Urinary bladder (tissue), 4 donors: ENCODE results near the gene CACNA1H. TPM values are rescaled to one million over a fixed set of nuclear protein-coding genes. Genes with fewer than 3 reads are reported as not detected.

Experiments used
- DNase-seq: peaks from one replicate; pipeline ENCODE4 v3.0.0-alpha.2; 2015; ENCODE audit errors: extremely low spot score
- H3K27ac ChIP-seq: one replicate; pipeline ENCODE4 v1.5.1; 2013; ENCODE audit warnings: low read depth, mild to moderate bottlenecking, moderate library complexity
- H3K36me3 ChIP-seq: one replicate; pipeline ENCODE4 v1.6.1; 2013; ENCODE audit warnings: mild to moderate bottlenecking, moderate library complexity; ENCODE audit not compliant: insufficient read depth
- H3K4me1 ChIP-seq: one replicate; pipeline ENCODE4 v1.6.1; 2013; ENCODE audit warnings: mild to moderate bottlenecking, moderate library complexity; ENCODE audit not compliant: insufficient read depth
- H3K4me3 ChIP-seq: one replicate; pipeline ENCODE4 v1.5.1; 2013; ENCODE audit warnings: low read depth, low read length
- WGBS: extraction: QIAGEN DNeasy Blood & Tissue Kit; methylation state at CpG from one replicate; pipeline ENCODE4 v1.1.7; 2013; 5-methylcytosine and 5-hydroxymethylcytosine counted together
- polyA plus RNA-seq: library from polyadenylated mRNA; stranded (reverse); fragments of 200-250 nt; gene quantifications from one replicate; pipeline ENCODE4 v1.2.3, GENCODE V29; 2013
- total RNA-seq: library from RNA; depleted of rRNA; stranded (reverse); fragments of >200 nt; gene quantifications from one replicate; pipeline ENCODE4 v1.2.3, GENCODE V29; 2014
- donor health status: healthy with polysubstance abuse.
- donor health status: healthy.

CACNA1H gene
- total and polyA plus RNA-seq, 2 donors: 10.6 to 151 TPM

GRCh38 chr16:1211451-1212268 is 58.8 kb downstream of the CACNA1H start:
- WGBS: 94% methylated on average over 65 of the region's 65 CpGs
- DNase-seq: no peak
- no peaks in the 10 kb centered on the region for H3K4me1 ChIP-seq
- no peak overlapping the region for H3K4me3 ChIP-seq
- H3K27ac ChIP-seq: no peak overlapping the region
- H3K36me3 ChIP-seq: no peaks in the 10 kb centered on the region

GRCh38 chr16:1212616-1213194 is 59.8 kb downstream of the CACNA1H start:
- 89% methylated on average over 40 of the region's 40 CpGs for WGBS
- no peak overlapping the region for H3K27ac ChIP-seq

GRCh38 chr16:1213231-1213630 is 60.3 kb downstream of the CACNA1H start:
- Histone ChIP-seq H3K27ac (no peak overlapping the region), H3K4me3 (no peak overlapping the region), H3K4me1 (no peaks in the 10 kb centered on the region), H3K36me3 (no peaks in the 10 kb centered on the region)
- 76% methylated on average over 8 of the region's 8 CpGs for WGBS
- DNase-seq: no peak

More at GRCh38 chr16:1212616-1213194, 59.8 kb downstream of the CACNA1H start:
- no peak for DNase-seq
- Histone ChIP-seq H3K36me3 (no peaks in the 10 kb centered on the region), H3K4me1 (no peaks in the 10 kb centered on the region), H3K4me3 (no peak overlapping the region)

GRCh38 chr16:1213796-1214372 is 61.0 kb downstream of the CACNA1H start:
- Histone ChIP-seq H3K36me3 (no peaks in the 10 kb centered on the region), H3K4me3 (no peak overlapping the region), H3K27ac (no peak overlapping the region), H3K4me1 (no peaks in the 10 kb centered on the region)
- DNase-seq: no peak
- 85% methylated on average over 25 of the region's 25 CpGs for WGBS

- Histone ChIP-seq H3K27ac (no peak overlapping the region), H3K4me3 (no peak overlapping the region), H3K4me1 (no peaks in the 10 kb centered on the region), H3K36me3 (no peaks in the 10 kb centered on the region)
- DNase-seq: no peak
- WGBS: 87% methylated on average over 16 of the region's 16 CpGs
Measured at GRCh38 chr16:1214719-1215118, 61.8 kb downstream of the CACNA1H start.

GRCh38 chr16:1215574-1216295 is 62.8 kb downstream of the CACNA1H start:
- Histone ChIP-seq H3K4me3 (no peak overlapping the region), H3K36me3 (no peaks in the 10 kb centered on the region), H3K27ac (no peak overlapping the region), H3K4me1 (no peaks in the 10 kb centered on the region)
- WGBS: 80% methylated on average over 32 of the region's 32 CpGs
- no peak for DNase-seq

GRCh38 chr16:1216296-1216619 is 63.4 kb downstream of the CACNA1H start:
- Histone ChIP-seq H3K4me1 (no peaks in the 10 kb centered on the region), H3K36me3 (no peaks in the 10 kb centered on the region), H3K4me3 (no peak overlapping the region), H3K27ac (no peak overlapping the region)
- 92% methylated on average over 12 of the region's 12 CpGs for WGBS
- no peak for DNase-seq

- no peak for DNase-seq
Measured at GRCh38 chr16:1216681-1217400, 63.9 kb downstream of the CACNA1H start.

GRCh38 chr16:1217526-1217925 is 64.6 kb downstream of the CACNA1H start:
- no peak for DNase-seq
- no peak overlapping the region for H3K4me3 ChIP-seq
- no peaks in the 10 kb centered on the region for H3K36me3 ChIP-seq
- H3K27ac ChIP-seq: no peak overlapping the region
- no peaks in the 10 kb centered on the region for H3K4me1 ChIP-seq
- WGBS: 90% methylated on average over 24 of the region's 24 CpGs

More at GRCh38 chr16:1216681-1217400, 63.9 kb downstream of the CACNA1H start:
- H3K27ac ChIP-seq: no peak overlapping the region
- H3K4me3 ChIP-seq: no peak overlapping the region
- no peaks in the 10 kb centered on the region for H3K4me1 ChIP-seq
- 91% methylated on average over 32 of the region's 32 CpGs for WGBS
- H3K36me3 ChIP-seq: no peaks in the 10 kb centered on the region

- no peaks in the 10 kb centered on the region for H3K36me3 ChIP-seq
- no peak overlapping the region for H3K27ac ChIP-seq
- no peaks in the 10 kb centered on the region for H3K4me1 ChIP-seq
Measured at GRCh38 chr16:1218061-1218929, 65.4 kb downstream of the CACNA1H start.

GRCh38 chr16:1218930-1219611 is 66.2 kb downstream of the CACNA1H start:
- 88% methylated on average over 24 of the region's 24 CpGs for WGBS
- Histone ChIP-seq H3K4me3 (no peak overlapping the region), H3K27ac (no peak overlapping the region), H3K4me1 (no peaks in the 10 kb centered on the region), H3K36me3 (no peaks in the 10 kb centered on the region)
- DNase-seq: no peak

More at GRCh38 chr16:1218061-1218929, 65.4 kb downstream of the CACNA1H start:
- no peak overlapping the region for H3K4me3 ChIP-seq
- DNase-seq: no peak
- 89% methylated on average over 49 of the region's 49 CpGs for WGBS

GRCh38 chr16:1220098-1220728 is 67.3 kb downstream of the CACNA1H start:
- WGBS: 91% methylated on average over 55 of the region's 55 CpGs
- no peak for DNase-seq
- Histone ChIP-seq H3K4me1 (no peaks in the 10 kb centered on the region), H3K36me3 (no peaks in the 10 kb centered on the region), H3K4me3 (no peak overlapping the region), H3K27ac (no peak overlapping the region)
